A673 (cell line): ENCODE data around the gene ST7L. TPM values are rescaled to one million over a fixed set of nuclear protein-coding genes. Genes with fewer than 3 reads are reported as not detected.
A peak's percentile ranks its signal among the peaks of the same experiment; 100 is the strongest.

Experiments used
- BruUV-seq: library from RNA; stranded (reverse); fragments of 400-500 nt; replicated peaks from 2 replicates; lab custom pipeline; 2021; lab: Mats Ljungman, UMichigan
- CTCF ChIA-PET: fragments of 300-600 bp; sonication (Branson Sonifier 250); formaldehyde crosslinking; loops from one replicate; lab custom pipeline; 2022; ENCODE audit warnings: antibody characterized with exemption; lab: Charles Lee
- POLR2A ChIA-PET: fragments of 300-600 bp; sonication (Branson Sonifier 250); formaldehyde crosslinking; loops from one replicate; lab custom pipeline; 2022; ENCODE audit warnings: antibody characterized with exemption; ENCODE audit not compliant: low non-redundant PET; lab: Charles Lee
- DNase-seq: peaks from one replicate; pipeline ENCODE4 v3.0.0-alpha.2; 2015; ENCODE audit warnings: low spot score
- H3K27ac ChIP-seq: fragments of 200-600 bp; sonication (generic); 2 replicates; pipeline ENCODE4 v1.5.1; 2016; ENCODE audit warnings: mixed run types, low read depth, mild to moderate bottlenecking, mixed read lengths, antibody characterized with exemption, low read length; ENCODE audit not compliant: poor library complexity, severe bottlenecking
- H3K27me3 ChIP-seq: fragments of 200-600 bp; sonication (generic); replicated peaks from 2 replicates; pipeline ENCODE4 v1.6.1; 2017; ENCODE audit warnings: mixed run types, low read depth, mild to moderate bottlenecking, mixed read lengths, antibody characterized with exemption, low read length; ENCODE audit not compliant: insufficient read depth, poor library complexity
- H3K36me3 ChIP-seq: fragments of 200-600 bp; sonication (generic); 2 replicates; pipeline ENCODE4 v1.6.1; 2016; ENCODE audit warnings: mixed run types, mild to moderate bottlenecking, mixed read lengths, antibody characterized with exemption, low read length; ENCODE audit not compliant: insufficient read depth, poor library complexity, severe bottlenecking
- H3K4me1 ChIP-seq: fragments of 200-600 bp; sonication (generic); 2 replicates; pipeline ENCODE4 v1.6.1; 2017; ENCODE audit warnings: mixed run types, mild to moderate bottlenecking, mixed read lengths, antibody characterized with exemption, low read length; ENCODE audit not compliant: insufficient read depth, poor library complexity, severe bottlenecking
- H3K4me3 ChIP-seq: fragments of 200-600 bp; sonication (generic); 2 replicates; pipeline ENCODE4 v1.5.1; 2016; ENCODE audit warnings: low read depth, mixed run types, mild to moderate bottlenecking, mixed read lengths, low read length; ENCODE audit not compliant: poor library complexity, severe bottlenecking
- H3K9me3 ChIP-seq: fragments of 200-600 bp; sonication (generic); 2 replicates; pipeline ENCODE4 v1.6.1; 2016; ENCODE audit warnings: mixed run types, low read depth, mild to moderate bottlenecking, mixed read lengths, antibody characterized with exemption, low read length; ENCODE audit not compliant: poor library complexity, severe bottlenecking
- EZH2 ChIP-seq: fragments of 200-600 bp; sonication (generic); IDR thresholded peaks from 2 replicates; pipeline ENCODE4 v1.6.1; 2017; ENCODE audit warnings: borderline replicate concordance, low read depth, mild to moderate bottlenecking, mixed read lengths, antibody characterized with exemption, low read length; ENCODE audit not compliant: poor library complexity, severe bottlenecking
- intact Hi-C: fragments of 100-400 bp; cut with micrococcal nuclease; formaldehyde crosslinking; loops from one replicate; pipeline ENCODE4 v1.10.0; 2022; ENCODE audit not compliant: unreplicated experiment
- total RNA-seq: library from RNA; stranded (reverse); gene quantifications from 2 replicates; pipeline ENCODE4 v1.2.3, GENCODE V29; 2021
- TF ChIP-seq, protein P1 (sequence below): fragments of 300-800, 200-600 bp; sonication (generic); conservative IDR thresholded peaks from 2 replicates; pipeline ENCODE4 v1.5.1; 2017; ENCODE audit warnings: low read depth, mild to moderate bottlenecking, antibody characterized with exemption, low read length, moderate library complexity, mixed read lengths

ST7L gene
- total RNA-seq, 1 experiment from 2014 or later = 29.6 TPM

DNA sequence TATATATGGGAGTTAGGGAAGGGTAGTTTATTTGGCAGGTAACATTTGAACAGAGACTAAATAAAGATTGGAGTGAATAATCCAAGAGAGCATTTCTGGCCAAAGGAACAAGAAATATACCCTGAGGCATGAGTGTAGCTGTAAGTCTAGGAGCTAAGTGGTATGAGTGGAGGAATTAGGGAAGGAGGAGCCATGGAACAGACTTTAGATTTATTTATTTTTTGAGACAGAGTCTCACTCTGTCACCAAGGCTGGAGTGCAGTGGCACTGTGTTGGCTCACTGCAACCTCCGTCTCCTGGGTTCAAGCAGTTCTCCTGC, 19.1 kb upstream of the ST7L start:
- Histone ChIP-seq H3K9me3 (no peaks in the 10 kb centered on the region), H3K4me1 (peaks cover 12% of the 10 kb centered on the region), H3K27ac (no peak overlapping the region), H3K4me3 (no peak overlapping the region), H3K27me3 (no peaks in the 10 kb centered on the region), H3K36me3 (no peaks in the 10 kb centered on the region)
- POLR2A ChIA-PET = interaction anchor here (0.5 kb wide), 1 partner anchor 244 kb away, joined by 7 read pairs; no protein-coding TSS in a partner anchor
- intact Hi-C loops = no loop called here
- BruUV-seq = no TSS peak
- no peak for DNase-seq
- CTCF ChIA-PET = no interaction called here
- TF ChIP-seq, protein P1, sequence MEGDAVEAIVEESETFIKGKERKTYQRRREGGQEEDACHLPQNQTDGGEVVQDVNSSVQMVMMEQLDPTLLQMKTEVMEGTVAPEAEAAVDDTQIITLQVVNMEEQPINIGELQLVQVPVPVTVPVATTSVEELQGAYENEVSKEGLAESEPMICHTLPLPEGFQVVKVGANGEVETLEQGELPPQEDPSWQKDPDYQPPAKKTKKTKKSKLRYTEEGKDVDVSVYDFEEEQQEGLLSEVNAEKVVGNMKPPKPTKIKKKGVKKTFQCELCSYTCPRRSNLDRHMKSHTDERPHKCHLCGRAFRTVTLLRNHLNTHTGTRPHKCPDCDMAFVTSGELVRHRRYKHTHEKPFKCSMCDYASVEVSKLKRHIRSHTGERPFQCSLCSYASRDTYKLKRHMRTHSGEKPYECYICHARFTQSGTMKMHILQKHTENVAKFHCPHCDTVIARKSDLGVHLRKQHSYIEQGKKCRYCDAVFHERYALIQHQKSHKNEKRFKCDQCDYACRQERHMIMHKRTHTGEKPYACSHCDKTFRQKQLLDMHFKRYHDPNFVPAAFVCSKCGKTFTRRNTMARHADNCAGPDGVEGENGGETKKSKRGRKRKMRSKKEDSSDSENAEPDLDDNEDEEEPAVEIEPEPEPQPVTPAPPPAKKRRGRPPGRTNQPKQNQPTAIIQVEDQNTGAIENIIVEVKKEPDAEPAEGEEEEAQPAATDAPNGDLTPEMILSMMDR = no peak
- no peak for TF ChIP-seq EZH2

DNA sequence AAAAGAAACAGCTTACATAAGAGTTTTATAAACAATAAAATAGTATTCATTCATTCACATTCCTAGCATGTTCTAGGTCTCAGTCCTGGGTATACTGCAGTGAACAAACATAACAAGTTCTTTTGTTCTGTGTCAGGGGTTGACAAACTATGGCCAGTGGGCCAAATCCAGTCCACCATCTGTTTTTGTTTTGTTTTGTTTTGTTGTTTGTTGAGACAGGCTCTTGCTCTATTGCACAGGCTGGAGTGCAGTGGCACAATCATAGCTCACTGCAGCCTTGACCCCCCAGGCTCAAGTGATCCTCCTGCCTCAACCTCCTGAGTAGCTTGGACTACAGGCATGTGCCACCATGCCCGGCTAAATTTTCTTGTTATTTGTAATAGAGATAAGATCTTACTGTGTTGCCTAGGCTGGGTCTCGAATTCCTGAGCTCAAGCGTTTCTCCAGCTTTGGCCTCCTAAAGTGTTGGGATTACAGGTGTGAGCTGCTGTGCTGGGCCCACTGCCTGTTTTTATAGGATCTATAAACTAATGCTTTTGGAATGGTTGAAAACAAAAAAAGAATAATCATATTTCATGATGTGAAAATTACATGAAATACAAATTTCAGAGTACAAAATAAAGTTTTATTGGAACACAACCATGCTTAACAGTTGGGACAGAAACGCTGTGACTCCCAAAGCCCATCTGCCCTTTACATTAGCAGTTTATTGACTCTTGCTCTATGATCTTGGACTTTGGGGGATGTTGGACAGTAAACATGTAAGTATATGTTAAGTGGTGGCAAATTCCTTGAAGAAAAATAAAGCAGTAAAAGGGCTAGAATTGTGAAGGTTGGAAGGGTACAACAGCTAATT, 18.5 kb upstream of the ST7L start:
- Histone ChIP-seq H3K4me3 (no peak overlapping the region), H3K27me3 (no peaks in the 10 kb centered on the region), H3K4me1 (peaks cover 12% of the 10 kb centered on the region), H3K9me3 (no peaks in the 10 kb centered on the region), H3K27ac (peak overlapping the region; percentile 46), H3K36me3 (no peaks in the 10 kb centered on the region)
- no peak for TF ChIP-seq EZH2
- TF ChIP-seq, protein P1 = no peak
- DNase-seq = no peak
- BruUV-seq = no TSS peak
- ChIA-PET CTCF (no interaction called here), POLR2A (interaction anchor here (0.5 kb wide), 1 partner anchor 243 kb away, joined by 7 read pairs; no protein-coding TSS in a partner anchor)
- intact Hi-C loops = no loop called here

DNA sequence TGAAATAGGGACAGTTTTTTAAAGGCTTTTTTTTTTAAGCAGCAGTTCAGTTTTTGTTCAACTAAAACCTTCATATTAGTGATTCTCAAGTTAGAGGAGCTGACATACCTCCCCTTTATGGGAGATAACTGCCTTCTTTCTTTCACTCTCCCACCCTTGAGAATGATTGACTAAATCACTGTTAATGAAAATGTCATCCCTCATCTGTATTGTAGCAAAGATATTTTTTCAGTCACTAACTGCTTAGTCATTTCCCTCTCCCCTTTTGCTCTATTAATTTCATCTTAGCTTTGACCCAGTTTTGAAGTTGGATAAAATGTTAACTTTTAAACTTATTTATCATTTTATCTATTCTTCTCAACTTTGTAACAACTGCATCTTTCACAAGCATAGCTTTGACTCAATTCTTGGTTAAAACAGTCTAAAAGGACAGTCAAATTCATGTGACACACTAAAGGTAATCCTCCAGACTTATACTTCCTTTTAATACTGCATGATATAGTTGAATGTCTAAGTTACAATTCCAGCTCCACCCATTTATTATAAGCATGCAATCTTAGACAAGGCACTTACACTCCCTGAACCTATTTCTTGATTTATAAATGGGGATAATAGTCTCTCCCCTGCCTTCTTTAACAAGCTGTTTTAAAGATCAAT, 17.8 kb upstream of the ST7L start:
- ChIA-PET POLR2A (no interaction called here), CTCF (no interaction called here)
- peak overlapping the region; percentile 46 for H3K27ac ChIP-seq
- no peaks in the 10 kb centered on the region for H3K9me3 ChIP-seq
- H3K4me1 ChIP-seq = peaks cover 12% of the 10 kb centered on the region
- no peak for DNase-seq
- no TSS peak for BruUV-seq
- no peaks in the 10 kb centered on the region for H3K27me3 ChIP-seq
- no peaks in the 10 kb centered on the region for H3K36me3 ChIP-seq
- TF ChIP-seq, protein P1 = no peak
- TF ChIP-seq EZH2 = no peak
- intact Hi-C loops = no loop called here
- no peak overlapping the region for H3K4me3 ChIP-seq
